ENCODE data around the gene LPP.
A peak's percentile ranks its signal among the peaks of the same experiment; 100 is the strongest.

The LPP gene

DNA sequence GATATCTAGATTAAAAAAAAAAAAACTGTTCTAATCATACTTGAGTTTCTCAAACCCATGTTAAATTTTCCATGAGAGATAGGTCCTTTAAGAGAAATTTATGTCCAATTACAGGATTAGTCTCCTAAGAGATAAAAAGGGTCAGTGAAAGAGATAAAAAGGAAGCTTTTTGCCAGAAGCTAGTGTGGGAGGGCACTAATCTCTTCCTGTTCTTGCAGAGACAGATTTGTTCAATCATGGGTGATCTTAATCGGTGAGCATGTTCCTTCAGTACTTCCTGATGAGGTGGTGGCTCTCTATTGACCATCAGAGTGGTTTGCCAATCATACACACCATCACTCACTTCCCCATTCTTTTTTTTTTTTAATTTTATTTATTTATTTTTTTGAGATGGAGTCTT lies 16.9 kb upstream of the LPP start:
- DNase-seq (ENCODE audit: low read depth in 3 of 3): no peak

GRCh38 chr3:188139466-188139865 lies 14.5 kb upstream of the LPP start:
- DNase-seq (ENCODE audit: low read depth in 3 of 3): no peak

GRCh38 chr3:188146219-188146618 lies 7.7 kb upstream of the LPP start:
- DNase-seq (ENCODE audit: low read depth in 3 of 3): no peak

DNA sequence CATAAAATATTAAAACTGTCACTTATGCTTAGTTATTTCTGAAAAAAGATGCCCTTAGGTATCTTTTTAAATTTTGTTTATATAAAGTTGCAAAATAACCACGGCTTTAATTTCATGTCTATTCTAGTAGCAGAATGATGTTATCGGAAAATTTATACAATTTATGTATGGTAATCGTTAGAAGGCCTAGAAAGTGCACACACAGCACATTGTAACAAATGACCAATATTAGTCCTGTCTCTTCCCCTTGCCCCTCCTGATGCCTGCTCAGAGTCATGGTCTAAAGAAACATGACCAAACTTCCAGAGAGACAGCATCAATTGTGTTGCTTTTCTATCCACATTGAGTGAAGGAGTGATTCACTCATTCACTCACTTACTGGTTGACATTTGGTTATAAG lies 6.2 kb upstream of the LPP start:
- DNase-seq (ENCODE audit: low read depth in 3 of 3): no peak

- no peak for DNase-seq (ENCODE audit: low read depth in 3 of 3)
Measured at GRCh38 chr3:188148318-188148717, 5.6 kb upstream of the LPP start.

DNA sequence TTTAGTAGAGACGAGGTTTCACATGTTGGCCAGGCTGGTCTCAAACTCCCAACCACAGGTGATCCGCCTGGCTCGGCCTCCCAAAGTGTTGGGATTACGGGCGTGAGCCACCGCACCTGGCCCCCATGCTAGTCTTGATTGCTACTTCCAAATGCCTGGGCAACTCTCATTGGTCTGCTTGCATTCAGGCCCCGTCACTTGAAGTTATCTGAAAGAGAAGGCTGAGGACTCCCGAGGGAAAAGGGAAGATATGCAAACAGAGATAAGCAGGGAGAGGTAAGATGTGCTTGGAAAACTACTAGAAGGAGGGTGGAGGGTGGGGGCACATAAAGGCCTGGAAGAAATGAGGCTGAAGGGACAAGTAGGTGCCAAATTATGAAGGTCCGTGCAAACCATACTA lies 4.4 kb upstream of the LPP start:
- DNase-seq (ENCODE audit: low read depth in 3 of 3): no peak

DNA sequence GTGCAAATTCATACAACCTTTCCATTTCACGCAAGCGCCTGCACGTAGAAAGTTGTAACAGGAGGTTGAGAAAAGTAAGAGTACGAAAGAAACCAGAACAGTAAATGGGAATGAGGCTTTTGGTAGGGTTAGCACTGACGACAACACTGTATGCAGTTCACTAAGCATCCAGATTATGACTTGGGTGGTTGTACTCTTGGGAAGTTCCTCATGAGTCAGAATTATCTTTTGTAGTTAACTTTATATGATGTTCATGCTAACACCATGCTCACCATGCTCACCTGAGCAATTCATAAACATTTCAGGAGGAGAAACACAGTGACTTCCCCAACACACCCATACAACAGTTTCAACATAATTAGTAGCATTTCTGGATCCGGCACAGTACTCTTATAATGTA lies 3.0 kb upstream of the LPP start:
- no peak for DNase-seq (ENCODE audit: low read depth in 3 of 3)

DNA sequence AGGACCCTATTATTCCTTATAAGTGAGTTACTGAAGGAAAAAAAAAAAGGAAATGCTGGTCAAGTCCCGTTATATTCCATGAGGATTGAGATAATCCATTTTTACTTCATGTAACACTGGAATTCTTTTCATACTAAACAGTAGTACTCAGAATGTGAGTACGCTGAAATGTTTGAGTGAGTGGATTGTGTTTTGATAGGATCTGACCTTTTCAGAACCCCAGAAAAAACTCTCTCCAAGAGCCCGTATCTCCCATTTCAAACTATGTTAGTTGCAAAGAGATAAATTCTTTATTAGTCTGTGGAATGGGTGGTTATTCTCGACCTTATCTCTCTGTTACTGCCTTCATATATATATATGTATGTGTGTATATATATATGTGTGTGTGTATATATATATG lies 2.5 kb upstream of the LPP start:
- DNase-seq (ENCODE audit: low read depth in 3 of 3): no peak

DNA sequence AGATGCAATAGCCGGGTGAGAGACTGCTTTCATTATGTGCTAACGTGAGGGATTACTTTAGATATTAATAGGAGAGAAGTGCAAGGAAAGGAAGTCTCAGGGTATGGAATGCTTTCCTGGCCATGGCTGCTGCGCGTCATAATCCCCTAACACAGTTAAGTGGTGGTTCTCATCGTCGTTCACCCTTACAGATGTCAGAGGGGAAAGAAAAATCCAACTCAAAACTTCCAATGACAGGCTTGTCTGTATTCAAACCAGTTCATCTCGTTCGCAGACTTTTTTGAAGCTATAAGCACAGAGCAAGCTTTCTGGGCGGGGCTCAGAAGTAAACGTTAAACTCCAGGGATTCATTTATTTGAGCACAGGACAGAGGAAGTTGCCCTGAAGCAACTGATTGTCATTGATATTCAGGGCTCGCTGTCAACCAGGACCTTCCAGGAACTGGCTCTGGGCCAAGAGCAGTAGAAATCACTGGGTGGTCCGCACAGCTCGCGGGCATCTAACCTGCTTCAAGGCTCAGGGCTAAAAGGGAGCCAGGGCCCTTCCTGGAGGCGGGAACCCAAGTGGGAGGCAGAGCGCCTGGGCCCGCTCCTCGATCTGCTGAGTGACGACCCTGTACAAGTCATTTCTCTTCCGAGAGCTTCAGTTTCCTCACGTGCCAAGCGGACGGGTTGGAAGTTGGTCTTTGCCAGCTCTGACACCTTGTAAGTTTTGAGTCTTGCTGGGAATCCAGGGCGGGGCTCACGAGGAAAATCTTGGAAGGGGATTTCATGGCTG lies 1.1 kb upstream of the LPP start:
- no peak for DNase-seq (ENCODE audit: low read depth in 3 of 3)

DNA sequence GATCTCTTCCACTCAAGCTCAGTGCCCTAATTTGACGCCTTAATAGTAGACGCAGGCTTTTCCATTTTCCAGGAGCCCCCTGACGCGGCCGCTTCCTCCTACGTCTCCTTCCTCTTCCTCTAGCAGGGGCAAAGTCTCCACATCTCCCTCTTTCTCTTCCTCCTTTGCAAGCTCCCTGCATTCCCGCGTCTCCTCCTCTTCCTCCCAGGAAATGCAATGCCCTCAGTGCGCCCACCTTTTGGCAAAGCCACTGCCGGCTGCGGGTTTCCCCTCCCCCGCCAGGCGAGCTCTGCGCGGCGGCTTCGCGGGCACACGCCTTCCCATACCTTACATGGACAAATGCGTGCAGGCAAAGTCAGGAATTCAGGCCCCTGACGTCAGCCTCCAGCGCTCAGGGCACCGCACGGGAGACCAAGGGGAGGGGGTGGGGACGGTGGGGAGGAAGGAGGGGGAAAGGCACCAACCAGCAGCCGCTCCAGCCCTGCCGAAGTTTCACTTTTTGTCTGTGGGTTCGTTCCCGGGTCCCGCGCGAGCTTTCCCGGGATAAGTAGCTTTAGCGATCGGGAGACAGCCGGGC lies 432 bp upstream of the LPP start:
- peak in 1 of 3 experiments; percentile 49 for DNase-seq (ENCODE audit: low read depth in 3 of 3)

DNA sequence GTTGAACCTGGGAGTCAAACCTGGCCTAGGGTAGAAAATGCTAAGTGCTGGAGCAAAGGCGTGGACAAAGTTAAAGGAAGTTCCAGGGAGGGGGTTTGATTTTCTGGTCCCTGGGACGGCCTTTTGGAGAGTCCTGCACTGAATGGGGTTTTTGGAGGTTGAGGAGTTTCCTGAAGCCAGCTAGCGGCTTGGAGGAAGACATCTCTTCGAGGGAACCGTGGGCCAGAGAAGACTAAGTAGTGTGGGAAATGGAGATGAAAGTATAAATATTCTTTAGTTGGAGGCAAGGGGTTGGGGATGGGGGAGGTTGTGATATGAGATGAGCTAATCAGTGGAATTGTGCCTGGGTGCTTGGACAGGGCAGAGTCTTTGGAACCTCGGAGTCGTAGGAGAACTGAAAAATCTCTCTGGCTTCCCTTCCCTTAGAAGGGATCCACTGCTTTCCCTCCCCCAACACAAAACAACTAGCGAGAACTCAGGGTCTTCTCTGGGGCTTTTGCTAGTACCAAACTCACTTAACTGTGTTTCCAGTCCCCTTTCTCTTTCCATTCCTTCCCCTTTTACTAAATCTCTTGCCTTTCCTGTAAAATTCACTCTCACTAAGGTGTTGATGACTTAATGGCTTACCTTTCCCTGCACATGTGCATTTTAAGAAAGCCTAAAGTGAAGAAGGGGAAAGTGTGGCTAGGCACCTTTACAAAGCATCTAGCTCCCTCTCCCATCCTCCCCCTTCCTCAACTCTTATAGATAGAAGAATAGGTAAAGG lies 1.0 kb downstream of the LPP start:
- no peak for DNase-seq (ENCODE audit: low read depth in 3 of 3)

DNA sequence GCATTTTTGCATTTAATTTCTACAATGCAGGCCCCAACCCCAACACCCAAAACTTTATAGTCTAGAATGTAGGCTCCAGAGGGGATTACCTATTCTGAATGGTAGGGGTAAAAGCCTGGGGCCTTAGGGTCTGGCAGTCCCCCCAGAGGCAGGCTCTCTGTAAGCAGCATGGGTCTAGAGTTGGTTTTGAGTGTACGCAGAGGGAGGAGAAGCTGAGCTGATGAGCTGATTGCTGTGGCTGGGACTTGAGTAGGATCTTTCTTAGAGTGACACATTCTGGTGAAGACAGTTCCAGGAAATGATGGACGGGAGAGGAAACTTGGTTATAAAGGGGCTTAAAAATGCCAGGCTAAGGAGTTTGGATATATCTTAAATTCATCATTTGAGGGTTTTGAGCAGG lies 2.1 kb downstream of the LPP start:
- DNase-seq (ENCODE audit: low read depth in 3 of 3): no peak

DNA sequence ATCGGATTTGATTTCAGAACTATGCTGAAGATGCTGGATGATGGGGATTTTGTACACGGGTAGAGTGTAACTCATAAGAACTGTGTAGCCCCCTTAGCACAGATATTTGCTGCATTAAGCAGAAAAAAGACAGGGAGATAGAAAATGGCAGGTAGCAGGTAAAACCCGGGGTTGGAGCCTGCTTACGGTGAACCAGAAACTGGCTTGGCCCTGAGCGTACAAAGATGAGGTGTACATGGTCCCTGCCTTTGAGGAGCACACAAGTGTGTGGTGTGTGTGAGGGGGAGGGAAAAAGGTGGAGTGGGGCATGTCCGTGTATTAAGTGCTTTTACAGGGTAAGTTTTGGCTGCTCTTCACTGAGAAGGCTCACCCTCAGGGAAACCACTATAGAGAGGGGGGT lies 3.5 kb downstream of the LPP start:
- no peak for DNase-seq (ENCODE audit: low read depth in 3 of 3)

- DNase-seq (ENCODE audit: low read depth in 3 of 3): no peak
Measured at GRCh38 chr3:188157971-188158370, 4.0 kb downstream of the LPP start.

GRCh38 chr3:188158731-188159310 lies 4.9 kb downstream of the LPP start:
- DNase-seq (ENCODE audit: low read depth in 3 of 3): no peak

DNA sequence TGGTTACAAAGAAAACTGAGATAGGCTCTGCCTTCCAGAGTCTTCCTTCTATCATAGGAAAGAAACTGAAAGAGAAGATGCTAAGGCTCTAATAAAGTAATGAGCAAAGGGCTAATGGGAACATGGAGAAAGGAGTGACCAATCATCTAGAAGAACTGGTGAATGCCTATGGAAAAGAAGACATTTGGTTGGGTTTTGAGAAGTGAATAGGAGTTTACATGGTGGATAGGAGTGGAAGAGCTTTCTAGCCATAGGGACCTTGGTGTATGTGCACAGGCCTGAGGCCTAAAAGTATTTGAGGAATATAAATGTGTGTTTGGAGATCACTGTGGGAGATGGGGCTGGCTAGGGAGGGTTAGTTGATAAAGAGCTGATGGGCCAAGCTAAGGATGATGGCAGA lies 6.8 kb downstream of the LPP start:
- no peak for DNase-seq (ENCODE audit: low read depth in 3 of 3)

GRCh38 chr3:188164248-188164687 lies 10.3 kb downstream of the LPP start:
- no peak for DNase-seq (ENCODE audit: low read depth in 3 of 3)

DNA sequence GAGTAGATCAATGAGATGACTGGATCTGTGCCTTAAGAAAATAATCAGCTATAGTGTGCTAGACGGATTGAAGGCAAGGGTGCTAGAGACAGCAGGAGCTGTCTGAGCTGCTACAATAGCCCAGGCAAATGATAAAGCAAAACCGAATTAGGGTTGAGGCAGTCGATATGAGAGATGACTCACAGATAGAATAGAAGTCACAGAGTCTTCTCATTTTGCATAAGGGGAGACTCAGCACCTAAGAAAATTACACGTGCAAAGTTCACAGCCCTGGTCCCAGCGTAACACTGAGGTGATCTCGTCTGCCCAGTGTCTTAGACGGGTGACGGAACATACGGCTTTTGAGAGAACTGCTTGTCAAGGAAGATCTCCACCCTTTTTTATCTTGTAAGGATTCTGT lies 11.6 kb downstream of the LPP start:
- peak in 2 of 3 experiments; percentile 17 to 37 for DNase-seq (ENCODE audit: low read depth in 3 of 3)

GRCh38 chr3:188166441-188166840 lies 12.5 kb downstream of the LPP start:
- no peak for DNase-seq (ENCODE audit: low read depth in 3 of 3)

DNA sequence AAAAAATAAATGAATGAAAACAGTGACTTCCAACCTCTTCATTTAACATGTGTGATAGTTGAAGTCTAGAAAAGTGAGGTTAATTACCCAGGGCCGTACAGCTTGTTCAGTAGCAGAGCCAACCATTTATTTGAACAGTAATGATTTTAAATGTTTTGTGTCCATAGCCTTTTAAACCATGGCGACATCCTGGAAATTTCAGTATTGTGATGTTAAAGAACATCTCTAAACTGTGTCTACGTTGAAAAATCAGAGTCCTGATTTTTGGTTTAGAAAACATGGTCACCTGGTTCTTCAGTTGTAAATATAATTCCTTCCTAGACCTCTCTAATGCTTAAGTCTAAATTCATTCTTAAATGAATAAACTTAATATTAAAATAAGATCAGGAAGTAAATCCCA lies 14.2 kb downstream of the LPP start:
- no peak for DNase-seq (ENCODE audit: low read depth in 3 of 3)

DNA sequence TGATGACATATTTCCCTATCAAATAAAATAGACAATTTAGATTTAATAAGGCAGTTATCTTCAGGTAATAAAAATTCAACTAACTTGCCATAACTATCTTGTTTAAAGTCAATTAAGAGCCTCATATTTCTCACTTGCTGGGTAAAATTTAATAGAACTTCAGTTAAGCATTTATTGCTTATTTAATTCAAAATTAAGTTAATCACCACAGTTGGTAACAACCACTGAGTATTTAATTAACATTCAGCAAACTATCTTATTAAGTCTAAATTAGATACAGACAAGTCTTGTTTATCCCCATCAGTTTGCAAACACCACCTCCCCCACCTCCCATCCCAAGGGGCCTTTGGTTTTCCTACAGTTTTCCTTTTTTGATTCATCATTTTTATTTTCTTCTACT lies 14.7 kb downstream of the LPP start:
- no peak for DNase-seq (ENCODE audit: low read depth in 3 of 3)

- no peak for DNase-seq (ENCODE audit: low read depth in 3 of 3)
Measured at GRCh38 chr3:188169830-188170455, 16.0 kb downstream of the LPP start.

Data from stimulated activated CD4-positive, alpha-beta T cell treated with anti-CD3 and anti-CD28 coated beads, TNF-alpha, amount 100 ng/mL, for 24 hours (primary cell).